ENCODE results near the gene FRMD4A.

DNA sequence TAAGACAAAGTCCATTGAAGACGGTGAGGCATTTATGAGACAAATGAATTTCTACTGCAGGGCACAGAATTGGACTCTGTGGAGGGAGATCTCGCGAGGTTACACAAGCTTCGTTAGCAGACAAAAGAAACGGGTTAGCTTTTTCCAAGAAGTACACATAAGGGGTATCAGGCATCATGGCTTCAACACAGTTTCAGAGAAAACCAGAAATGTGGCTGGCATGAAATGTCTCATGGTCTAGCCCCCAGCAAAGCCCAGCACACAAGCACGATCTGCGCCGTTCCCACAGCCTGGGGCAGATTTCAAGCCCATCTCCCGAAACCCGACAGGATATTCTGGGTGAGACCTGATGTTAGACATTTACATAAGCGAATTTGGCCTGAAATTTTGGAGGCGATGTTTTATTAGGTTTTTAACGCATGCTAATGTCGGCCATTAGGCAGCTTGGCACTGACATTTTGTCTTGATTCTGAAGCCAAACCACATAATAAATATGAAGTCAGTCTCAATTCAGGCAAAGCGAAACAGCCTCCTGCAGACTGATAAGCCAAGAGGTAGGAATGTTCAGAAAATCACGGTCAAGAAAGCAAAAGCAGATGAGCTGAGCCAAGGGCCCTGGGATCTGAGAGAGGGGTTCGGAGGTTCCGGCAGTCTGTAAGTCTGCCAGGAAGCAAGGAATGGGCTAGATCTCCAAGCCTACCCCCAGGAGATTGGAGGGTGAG is 503.5 kb downstream of the FRMD4A start:
- TF ChIP-seq, protein P1, sequence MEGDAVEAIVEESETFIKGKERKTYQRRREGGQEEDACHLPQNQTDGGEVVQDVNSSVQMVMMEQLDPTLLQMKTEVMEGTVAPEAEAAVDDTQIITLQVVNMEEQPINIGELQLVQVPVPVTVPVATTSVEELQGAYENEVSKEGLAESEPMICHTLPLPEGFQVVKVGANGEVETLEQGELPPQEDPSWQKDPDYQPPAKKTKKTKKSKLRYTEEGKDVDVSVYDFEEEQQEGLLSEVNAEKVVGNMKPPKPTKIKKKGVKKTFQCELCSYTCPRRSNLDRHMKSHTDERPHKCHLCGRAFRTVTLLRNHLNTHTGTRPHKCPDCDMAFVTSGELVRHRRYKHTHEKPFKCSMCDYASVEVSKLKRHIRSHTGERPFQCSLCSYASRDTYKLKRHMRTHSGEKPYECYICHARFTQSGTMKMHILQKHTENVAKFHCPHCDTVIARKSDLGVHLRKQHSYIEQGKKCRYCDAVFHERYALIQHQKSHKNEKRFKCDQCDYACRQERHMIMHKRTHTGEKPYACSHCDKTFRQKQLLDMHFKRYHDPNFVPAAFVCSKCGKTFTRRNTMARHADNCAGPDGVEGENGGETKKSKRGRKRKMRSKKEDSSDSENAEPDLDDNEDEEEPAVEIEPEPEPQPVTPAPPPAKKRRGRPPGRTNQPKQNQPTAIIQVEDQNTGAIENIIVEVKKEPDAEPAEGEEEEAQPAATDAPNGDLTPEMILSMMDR (IDR thresholded peaks at IDR 0.05), result no peak
- no peak for TF ChIP-seq POLR2A (IDR thresholded peaks at IDR 0.05)
- TF ChIP-seq EP300 (IDR thresholded peaks at IDR 0.05), result no peak

All from stomach (tissue), 4 donors.